Brain microvascular endothelial cell (primary cell): ENCODE data around the gene TIA1.

ENCODE experiments used
- DNase-seq: peaks from one replicate; pipeline ENCODE4 v3.0.0-alpha.2; 2020
- H3K27ac ChIP-seq: fragments of 250-450 bp; sonication (Bioruptor Pico); 2 replicates; pipeline ENCODE4 v1.5.1; 2020; ENCODE audit warnings: mild to moderate bottlenecking, moderate library complexity
- H3K27me3 ChIP-seq: fragments of 250-450 bp; sonication (Bioruptor Pico); replicated peaks from 2 replicates; pipeline ENCODE4 v1.5.1; 2020; ENCODE audit warnings: mild to moderate bottlenecking
- H3K36me3 ChIP-seq: fragments of 250-450 bp; sonication (Bioruptor Pico); replicated peaks from 2 replicates; pipeline ENCODE4 v1.5.1; 2020; ENCODE audit warnings: mild to moderate bottlenecking
- H3K4me3 ChIP-seq: 2 replicates; pipeline ENCODE4 v1.5.1; 2011; ENCODE audit warnings: low read depth, mild to moderate bottlenecking, control low read depth, low read length, moderate library complexity
- in situ Hi-C: cut with HindIII; loops from 2 replicates; pipeline ENCODE4 v1.10.0; 2017; ENCODE audit warnings: low sequenced_read_pairs, low pct_ligation_motif_present
- TF ChIP-seq, protein P1 (sequence below): IDR thresholded peaks from 2 replicates; pipeline ENCODE4 v1.5.1; 2011; ENCODE audit warnings: low read depth, mild to moderate bottlenecking, moderate library complexity, low read length, control low read depth, inconsistent platforms; ENCODE audit errors: missing control alignments

TIA1 gene

DNA sequence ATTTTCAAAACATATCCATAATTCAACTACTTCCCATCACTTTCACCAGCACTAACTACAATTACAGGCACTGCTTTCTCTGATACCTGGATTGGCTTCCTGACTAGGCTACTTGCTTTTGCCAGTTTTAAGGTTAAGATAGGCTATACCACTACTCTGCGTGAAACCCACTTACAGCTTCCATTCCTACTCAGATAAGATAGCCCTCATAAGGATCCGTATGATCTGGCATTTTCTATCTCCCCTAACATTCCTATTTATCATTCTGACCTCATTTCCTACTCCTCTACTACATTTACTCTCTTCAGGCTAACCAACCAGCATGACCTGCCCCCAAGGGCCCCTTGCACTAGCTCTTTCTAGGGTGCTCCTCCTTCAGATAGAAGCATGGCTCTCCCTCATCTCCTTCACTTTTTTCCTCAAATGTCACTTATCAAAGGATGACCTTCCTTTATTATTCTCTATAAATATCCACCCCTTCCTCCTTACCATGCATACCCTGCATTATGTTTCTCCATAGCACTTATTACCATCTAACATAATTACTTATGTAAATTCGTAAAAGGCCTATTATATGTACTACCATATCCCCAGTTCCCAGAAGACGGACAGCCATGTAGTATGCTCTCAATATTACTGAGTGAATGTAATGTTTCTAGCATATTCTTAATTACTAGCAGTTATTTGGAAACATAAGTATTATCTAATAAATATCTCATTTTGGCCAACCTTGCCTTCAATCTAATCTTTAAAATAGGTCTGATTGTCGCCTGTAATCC lies 4.4 kb downstream of the TIA1 start:
- TF ChIP-seq, protein P1, sequence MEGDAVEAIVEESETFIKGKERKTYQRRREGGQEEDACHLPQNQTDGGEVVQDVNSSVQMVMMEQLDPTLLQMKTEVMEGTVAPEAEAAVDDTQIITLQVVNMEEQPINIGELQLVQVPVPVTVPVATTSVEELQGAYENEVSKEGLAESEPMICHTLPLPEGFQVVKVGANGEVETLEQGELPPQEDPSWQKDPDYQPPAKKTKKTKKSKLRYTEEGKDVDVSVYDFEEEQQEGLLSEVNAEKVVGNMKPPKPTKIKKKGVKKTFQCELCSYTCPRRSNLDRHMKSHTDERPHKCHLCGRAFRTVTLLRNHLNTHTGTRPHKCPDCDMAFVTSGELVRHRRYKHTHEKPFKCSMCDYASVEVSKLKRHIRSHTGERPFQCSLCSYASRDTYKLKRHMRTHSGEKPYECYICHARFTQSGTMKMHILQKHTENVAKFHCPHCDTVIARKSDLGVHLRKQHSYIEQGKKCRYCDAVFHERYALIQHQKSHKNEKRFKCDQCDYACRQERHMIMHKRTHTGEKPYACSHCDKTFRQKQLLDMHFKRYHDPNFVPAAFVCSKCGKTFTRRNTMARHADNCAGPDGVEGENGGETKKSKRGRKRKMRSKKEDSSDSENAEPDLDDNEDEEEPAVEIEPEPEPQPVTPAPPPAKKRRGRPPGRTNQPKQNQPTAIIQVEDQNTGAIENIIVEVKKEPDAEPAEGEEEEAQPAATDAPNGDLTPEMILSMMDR, result no peak
- no peaks in the 10 kb centered on the region for H3K27me3 ChIP-seq
- H3K36me3 ChIP-seq, result peaks cover 5% of the 10 kb centered on the region
- no peak overlapping the region for H3K27ac ChIP-seq
- no peak overlapping the region for H3K4me3 ChIP-seq
- in situ Hi-C loops, result no loop called here
- DNase-seq, result no peak

GRCh38 chr2:70242552-70242951 lies 5.9 kb downstream of the TIA1 start:
- TF ChIP-seq, protein P1, result no peak
- in situ Hi-C loops, result no loop called here
- Histone ChIP-seq H3K27me3 (no peaks in the 10 kb centered on the region), H3K36me3 (peaks cover 5% of the 10 kb centered on the region), H3K27ac (no peak overlapping the region), H3K4me3 (no peak overlapping the region)
- no peak for DNase-seq

DNA sequence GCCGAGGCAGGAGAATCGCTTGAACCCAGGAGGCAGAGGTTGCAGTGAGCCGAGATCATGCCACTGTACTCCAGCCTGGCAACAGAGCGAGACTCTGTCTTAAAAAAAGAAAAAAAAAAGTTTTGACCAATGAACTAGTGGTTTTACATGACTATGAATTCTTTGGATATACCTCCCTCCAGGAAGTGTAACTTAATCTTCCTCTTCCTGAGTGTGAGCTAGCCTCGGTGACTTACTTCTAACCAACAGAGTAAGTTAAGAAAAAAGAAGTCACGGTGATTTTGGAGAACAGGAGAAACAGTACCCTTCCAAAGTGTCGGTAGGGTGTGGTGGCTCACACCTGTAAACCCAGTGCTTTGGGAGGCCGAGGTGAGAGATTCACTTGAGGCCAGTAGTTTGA lies 7.1 kb downstream of the TIA1 start:
- in situ Hi-C loops, result no loop called here
- Histone ChIP-seq H3K4me3 (no peak overlapping the region), H3K36me3 (peaks cover 8% of the 10 kb centered on the region), H3K27me3 (no peaks in the 10 kb centered on the region), H3K27ac (peak overlapping the region; percentile 27)
- no peak for DNase-seq
- TF ChIP-seq, protein P1, result no peak

DNA sequence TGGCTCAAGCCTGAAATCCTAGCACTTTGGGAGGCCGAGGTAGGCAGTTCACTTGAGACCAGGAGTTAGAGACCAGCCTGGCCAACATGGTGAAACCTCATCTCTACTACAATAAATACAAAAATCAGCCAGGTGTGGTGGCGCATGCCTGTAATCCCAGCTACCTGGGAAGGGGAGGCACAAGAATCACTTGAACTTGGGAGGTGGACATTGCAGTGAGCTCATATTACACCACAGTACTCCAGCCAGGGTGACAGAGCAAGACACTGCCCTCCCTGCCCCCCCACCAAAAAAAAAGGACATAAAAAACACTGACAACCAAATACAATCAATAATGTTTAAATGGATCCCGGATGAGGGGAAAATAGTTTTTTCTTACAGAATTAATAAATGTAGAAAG lies 7.8 kb downstream of the TIA1 start:
- Histone ChIP-seq H3K36me3 (peaks cover 8% of the 10 kb centered on the region), H3K27me3 (no peaks in the 10 kb centered on the region), H3K27ac (no peak overlapping the region), H3K4me3 (no peak overlapping the region)
- no peak for DNase-seq
- in situ Hi-C loops, result no loop called here
- TF ChIP-seq, protein P1, result no peak

DNA sequence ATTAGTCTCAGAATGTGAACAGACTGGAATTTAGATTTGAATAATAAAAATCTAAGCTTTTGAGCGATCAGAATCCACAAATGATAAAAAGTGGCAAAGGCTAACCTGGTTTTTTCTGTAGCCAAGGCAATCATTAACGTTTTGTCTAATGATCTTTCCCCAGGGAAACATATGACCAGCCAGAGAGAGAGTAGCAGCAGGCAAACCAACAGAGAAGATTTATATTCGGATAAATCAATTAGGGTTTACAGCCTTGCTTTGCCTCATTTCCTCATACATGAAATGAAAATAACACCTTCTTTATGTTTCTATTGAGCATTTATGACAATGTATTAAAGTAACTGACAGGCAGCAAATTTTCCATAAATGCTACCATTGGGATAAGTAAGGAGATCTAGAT lies 14.5 kb downstream of the TIA1 start:
- in situ Hi-C loops, result no loop called here

More for the DNA sequence above, 14.5 kb downstream of the TIA1 start:
- Histone ChIP-seq H3K27me3 (no peaks in the 10 kb centered on the region), H3K27ac (no peak overlapping the region), H3K36me3 (peaks cover 38% of the 10 kb centered on the region), H3K4me3 (no peak overlapping the region)
- no peak for DNase-seq
- TF ChIP-seq, protein P1, result no peak
